GM12878 (cell line): ENCODE results near the gene ADAMTS14.
"Not testable (repeated sequence)": the region's sequence is repeated elsewhere in the genome, so short reads cannot be mapped to it uniquely, and the experiment has no call there.

ENCODE experiments used
- BRCA1 ChIP-seq: IDR thresholded peaks from 2 replicates; pipeline ENCODE4 v1.6.1; 2011; ENCODE audit warnings: low read depth, low read length, improper control_type of control experiment
- CBFB ChIP-seq: IDR thresholded peaks from 2 replicates; pipeline ENCODE4 v1.6.1; 2016; ENCODE audit warnings: antibody characterized with exemption, low read depth
- CTCF ChIP-seq, 3 experiments: IDR thresholded peaks in 2 of 3; conservative IDR thresholded peaks in 1 of 3; 2 replicates each; pipeline ENCODE4 v1.5.1; 2011; ENCODE audit warnings: low read depth in 3 of 3, low read length in 3 of 3, mild to moderate bottlenecking in 3 of 3, control low read depth in 2 of 3, moderate library complexity in 2 of 3, inconsistent platforms in 1 of 3, mixed read lengths in 1 of 3; ENCODE audit not compliant: control insufficient read depth in 2 of 3, insufficient read depth in 1 of 3; ENCODE audit errors: extremely low read depth in 1 of 3
- EP300 ChIP-seq, 2 experiments: fragments of 150-350 bp in 1 of 2; IDR thresholded peaks; 2 replicates each; pipeline ENCODE4 v1.6.1; 2011 to 2012; ENCODE audit warnings: low read depth in 2 of 2, low read length in 2 of 2, borderline replicate concordance in 1 of 2, improper control_type of control experiment in 1 of 2, inconsistent platforms in 1 of 2; ENCODE audit not compliant: control insufficient read depth in 1 of 2
- EZH2 ChIP-seq: IDR thresholded peaks from 2 replicates; pipeline ENCODE4 v1.6.1; 2012; ENCODE audit warnings: low read depth, mild to moderate bottlenecking, control low read depth, inconsistent platforms, low read length, borderline replicate concordance; ENCODE audit not compliant: control insufficient read depth
- MXI1 ChIP-seq: fragments of 150-350 bp; IDR thresholded peaks from 2 replicates; pipeline ENCODE4 v1.6.1; 2011; ENCODE audit warnings: low read depth, mild to moderate bottlenecking, inconsistent platforms, low read length, improper control_type of control experiment
- NFYB ChIP-seq: IDR thresholded peaks from 2 replicates; pipeline ENCODE4 v1.6.1; 2011; ENCODE audit warnings: low read depth, mild to moderate bottlenecking, low read length, improper control_type of control experiment, moderate library complexity; ENCODE audit not compliant: insufficient read depth
- RELA ChIP-seq: fragments of 450-650 bp; IDR thresholded peaks from 2 replicates; pipeline ENCODE4 v1.8.0; 2014; ENCODE audit warnings: borderline replicate concordance; ENCODE audit not compliant: partially characterized antibody
- SMAD1 ChIP-seq: fragments of 450-650 bp; IDR thresholded peaks from 2 replicates; pipeline ENCODE4 v1.6.1; 2018; ENCODE audit warnings: mild to moderate bottlenecking, low read depth; ENCODE audit not compliant: partially characterized antibody
- SREBF2 ChIP-seq: IDR thresholded peaks from 2 replicates; pipeline ENCODE4 v1.6.1; 2012; ENCODE audit warnings: mild to moderate bottlenecking, low read length
- SUZ12 ChIP-seq: fragments of 200-600 bp; sonication (generic); IDR thresholded peaks from one replicate; pipeline ENCODE4 v1.6.1; 2018; ENCODE audit warnings: antibody characterized with exemption, mild to moderate bottlenecking; ENCODE audit not compliant: unreplicated experiment
- ZNF687 ChIP-seq: fragments of 450-650 bp; IDR thresholded peaks from 2 replicates; pipeline ENCODE4 v1.6.1; 2017; ENCODE audit warnings: mild to moderate bottlenecking, moderate library complexity
- TF ChIP-seq, protein P1 (sequence below): fragments of 450-650 bp; IDR thresholded peaks from 2 replicates; pipeline ENCODE4 v1.6.1; 2014; ENCODE audit warnings: mild to moderate bottlenecking
- TF ChIP-seq, protein P2 (sequence below): IDR thresholded peaks from 2 replicates; pipeline ENCODE4 v1.6.1; 2012; ENCODE audit warnings: low read depth, low read length, improper control_type of control experiment

- not testable (repeated sequence) for TF ChIP-seq CTCF (IDR thresholded peaks at IDR 0.05 in 2 of 3, conservative IDR thresholded peaks at IDR 0.05 in 1 of 3; ENCODE audit: control insufficient read depth in 2 of 3, extremely low read depth in 1 of 3, insufficient read depth in 1 of 3, low read depth in 3 of 3, low read length in 3 of 3); MXI1; CBFB; BRCA1; NFYB; SMAD1; RELA; SUZ12; EZH2; ZNF687; SREBF2; EP300 (IDR thresholded peaks at IDR 0.05; ENCODE audit: borderline replicate concordance in 1 of 2, control insufficient read depth in 1 of 2, low read depth in 2 of 2, low read length in 2 of 2)
- TF ChIP-seq, protein P1, sequence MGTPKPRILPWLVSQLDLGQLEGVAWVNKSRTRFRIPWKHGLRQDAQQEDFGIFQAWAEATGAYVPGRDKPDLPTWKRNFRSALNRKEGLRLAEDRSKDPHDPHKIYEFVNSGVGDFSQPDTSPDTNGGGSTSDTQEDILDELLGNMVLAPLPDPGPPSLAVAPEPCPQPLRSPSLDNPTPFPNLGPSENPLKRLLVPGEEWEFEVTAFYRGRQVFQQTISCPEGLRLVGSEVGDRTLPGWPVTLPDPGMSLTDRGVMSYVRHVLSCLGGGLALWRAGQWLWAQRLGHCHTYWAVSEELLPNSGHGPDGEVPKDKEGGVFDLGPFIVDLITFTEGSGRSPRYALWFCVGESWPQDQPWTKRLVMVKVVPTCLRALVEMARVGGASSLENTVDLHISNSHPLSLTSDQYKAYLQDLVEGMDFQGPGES: not testable (repeated sequence)
- TF ChIP-seq, protein P2, sequence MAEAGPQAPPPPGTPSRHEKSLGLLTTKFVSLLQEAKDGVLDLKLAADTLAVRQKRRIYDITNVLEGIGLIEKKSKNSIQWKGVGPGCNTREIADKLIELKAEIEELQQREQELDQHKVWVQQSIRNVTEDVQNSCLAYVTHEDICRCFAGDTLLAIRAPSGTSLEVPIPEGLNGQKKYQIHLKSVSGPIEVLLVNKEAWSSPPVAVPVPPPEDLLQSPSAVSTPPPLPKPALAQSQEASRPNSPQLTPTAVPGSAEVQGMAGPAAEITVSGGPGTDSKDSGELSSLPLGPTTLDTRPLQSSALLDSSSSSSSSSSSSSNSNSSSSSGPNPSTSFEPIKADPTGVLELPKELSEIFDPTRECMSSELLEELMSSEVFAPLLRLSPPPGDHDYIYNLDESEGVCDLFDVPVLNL: not testable (repeated sequence)
Measured at GRCh38 chr10:70644959-70645358, 27.3 kb upstream of the ADAMTS14 start.
